ENCODE results near the gene XG.

XG gene

GRCh38 chrX:2846992-2847391 lies 95.2 kb downstream of the XG start:
- intact Hi-C loops (cut with DNase I), result no loop called here
- DNase-seq, result no peak

GRCh38 chrX:2848871-2849301 lies 97.0 kb downstream of the XG start:
- intact Hi-C loops (cut with DNase I), result no loop called here
- no peak for DNase-seq

- intact Hi-C loops (cut with DNase I), result no loop called here
- no peak for DNase-seq
Measured at GRCh38 chrX:2854918-2855317, 103.1 kb downstream of the XG start.

DNA sequence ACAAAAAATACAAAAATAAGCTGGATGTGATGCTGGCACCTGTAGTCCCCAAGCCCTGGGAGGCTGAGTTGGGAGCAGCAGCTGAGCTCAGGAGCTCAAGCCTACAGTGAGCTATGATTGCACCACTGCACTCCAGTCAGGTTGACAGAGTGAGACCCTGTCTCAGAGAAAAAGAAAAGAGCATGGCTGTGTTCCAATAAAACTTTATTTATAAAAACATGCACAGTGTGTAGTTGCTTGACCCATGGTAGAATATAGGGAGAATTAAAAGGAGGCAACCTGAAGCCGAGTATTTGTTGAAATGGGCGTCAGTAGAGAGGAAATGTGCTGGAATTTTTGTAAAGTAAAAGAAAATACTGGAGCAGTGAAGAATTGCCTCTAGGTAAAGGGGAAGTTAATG lies 103.9 kb downstream of the XG start:
- intact Hi-C loops (cut with DNase I), result no loop called here

GRCh38 chrX:2857566-2857965 lies 105.7 kb downstream of the XG start:
- intact Hi-C loops (cut with DNase I), result no loop called here
- DNase-seq, result no peak

More for the DNA sequence above, 103.9 kb downstream of the XG start:
- DNase-seq, result no peak

- intact Hi-C loops (cut with DNase I), result no loop called here
- DNase-seq, result no peak
Measured at GRCh38 chrX:2859197-2859797, 107.5 kb downstream of the XG start.

- DNase-seq, result no peak
- intact Hi-C loops (cut with DNase I), result no loop called here
Measured at GRCh38 chrX:2862404-2862803, 110.6 kb downstream of the XG start.

- intact Hi-C loops (cut with DNase I), result no loop called here
- DNase-seq, result no peak
Measured at GRCh38 chrX:2863646-2864045, 111.8 kb downstream of the XG start.
